IMR-90 (cell line): ENCODE measurements around the gene GIMAP7. TPM values are rescaled to one million over a fixed set of nuclear protein-coding genes. Genes with fewer than 3 reads are reported as not detected.

Experiments
- ATAC-seq: fragments of 200-7000 bp; cut with Tn5 transposase; 2 replicates; pipeline ENCODE4 v1.9.1; 2020; ENCODE audit warnings: low read depth, mild to moderate bottlenecking, moderate library complexity
- BruUV-seq: library from RNA; stranded (reverse); fragments of 400-500 nt; replicated peaks from 2 replicates; lab custom pipeline; 2021; lab: Mats Ljungman, UMichigan
- CTCF ChIA-PET: fragments of 300-600 bp; formaldehyde crosslinking; extraction: SDS; loops from one replicate; lab custom pipeline; 2021; ENCODE audit warnings: antibody characterized with exemption; lab: Yijun Ruan, JAX
- POLR2A ChIA-PET: fragments of 300-600 bp; sonication (Branson Sonifier 250); formaldehyde crosslinking; loops from one replicate; lab custom pipeline; 2022; ENCODE audit warnings: antibody characterized with exemption; ENCODE audit not compliant: unreplicated experiment; lab: Charles Lee
- DNase-seq: peaks from one replicate; pipeline ENCODE4 v3.0.0; 2013
- H2AFZ ChIP-seq: replicated peaks from 2 replicates; pipeline ENCODE3; 2013; ENCODE audit warnings: low read length, mild to moderate bottlenecking; ENCODE audit not compliant: poor library complexity
- H2AK5ac ChIP-seq: 2 replicates; pipeline ENCODE4 v1.6.1; 2013; ENCODE audit warnings: low read depth, low read length, inconsistent platforms
- H2AK9ac ChIP-seq: replicated peaks from 2 replicates; pipeline ENCODE3; 2013; ENCODE audit warnings: mild to moderate bottlenecking, low read depth, low read length, moderate library complexity; ENCODE audit not compliant: poor library complexity
- H2BK120ac ChIP-seq: 2 replicates; pipeline ENCODE4 v1.6.1; 2013; ENCODE audit warnings: low read depth, low read length, inconsistent platforms
- H2BK15ac ChIP-seq: 3 replicates; pipeline ENCODE4 v1.6.1; 2013; ENCODE audit warnings: low read depth, low read length, inconsistent platforms
- H2BK20ac ChIP-seq: 2 replicates; pipeline ENCODE4 v1.6.1; 2013; ENCODE audit warnings: low read depth, mild to moderate bottlenecking, inconsistent platforms, low read length, moderate library complexity
- H2BK5ac ChIP-seq: 2 replicates; pipeline ENCODE4 v1.6.1; 2013; ENCODE audit warnings: mild to moderate bottlenecking, low read depth, low read length, inconsistent platforms; ENCODE audit not compliant: poor library complexity, severe bottlenecking
- H3K14ac ChIP-seq: replicated peaks from 2 replicates; pipeline ENCODE4 v1.6.1; 2013; ENCODE audit warnings: low read depth, low read length, inconsistent platforms
- H3K18ac ChIP-seq: 2 replicates; pipeline ENCODE4 v1.6.1; 2013; ENCODE audit warnings: low read depth, low read length, control low read depth
- H3K23ac ChIP-seq: 2 replicates; pipeline ENCODE4 v1.6.1; 2013; ENCODE audit warnings: low read depth, low read length, inconsistent platforms
- H3K27ac ChIP-seq: 2 replicates; pipeline ENCODE4 v1.5.1; 2013; ENCODE audit warnings: mild to moderate bottlenecking, control low read depth, low read length; ENCODE audit not compliant: insufficient read depth
- H3K27me3 ChIP-seq: 2 replicates; pipeline ENCODE4 v1.6.1; 2013; ENCODE audit warnings: low read length; ENCODE audit not compliant: control insufficient read depth, insufficient read depth
- H3K36me3 ChIP-seq: 2 replicates; pipeline ENCODE4 v1.6.1; 2013; ENCODE audit warnings: low read length, mixed read lengths; ENCODE audit not compliant: control insufficient read depth, insufficient read depth
- H3K4ac ChIP-seq: 2 replicates; pipeline ENCODE4 v1.6.1; 2013; ENCODE audit warnings: low read depth, low read length, inconsistent platforms
- H3K4me1 ChIP-seq: 2 replicates; pipeline ENCODE4 v1.6.1; 2013; ENCODE audit warnings: low read length, mixed read lengths; ENCODE audit not compliant: control insufficient read depth, insufficient read depth
- H3K4me2 ChIP-seq: 2 replicates; pipeline ENCODE4 v1.6.1; 2013; ENCODE audit warnings: low read depth, mild to moderate bottlenecking, control low read depth, low read length, moderate library complexity
- H3K4me3 ChIP-seq: 2 replicates; pipeline ENCODE4 v1.5.1; 2013; ENCODE audit warnings: low read depth, mild to moderate bottlenecking, control low read depth, low read length, moderate library complexity; ENCODE audit not compliant: insufficient read depth
- H3K56ac ChIP-seq: 2 replicates; pipeline ENCODE4 v1.6.1; 2013; ENCODE audit warnings: low read length, inconsistent platforms; ENCODE audit not compliant: insufficient read depth; ENCODE audit errors: extremely low read depth
- H3K79me1 ChIP-seq, 2 experiments: 2 replicates each; pipeline ENCODE4 v1.6.1; 2013; ENCODE audit warnings: low read length in 2 of 2, inconsistent platforms in 1 of 2, low read depth in 1 of 2
- H3K9ac ChIP-seq: 2 replicates; pipeline ENCODE4 v1.6.1; 2013; ENCODE audit warnings: low read depth, low read length, control low read depth
- H3K9me1 ChIP-seq: 2 replicates; pipeline ENCODE4 v1.6.1; 2013; ENCODE audit warnings: low read length, inconsistent platforms; ENCODE audit not compliant: insufficient read depth
- H3K9me3 ChIP-seq: 2 replicates; pipeline ENCODE4 v1.6.1; 2013; ENCODE audit warnings: low read length; ENCODE audit not compliant: control insufficient read depth, insufficient read depth
- H4K20me1 ChIP-seq: 2 replicates; pipeline ENCODE4 v1.6.1; 2013; ENCODE audit warnings: low read length, inconsistent platforms; ENCODE audit not compliant: insufficient read depth
- H4K5ac ChIP-seq: 2 replicates; pipeline ENCODE4 v1.6.1; 2013; ENCODE audit warnings: mild to moderate bottlenecking, low read depth, low read length, control low read depth
- H4K8ac ChIP-seq, 2 experiments: 2 replicates each; pipeline ENCODE4 v1.6.1; 2013; ENCODE audit warnings: low read depth in 2 of 2, low read length in 2 of 2, control low read depth in 1 of 2, inconsistent platforms in 1 of 2
- H4K91ac ChIP-seq: 2 replicates; pipeline ENCODE4 v1.6.1; 2013; ENCODE audit warnings: low read depth, low read length, inconsistent platforms; ENCODE audit not compliant: insufficient read depth
- CEBPB ChIP-seq: IDR thresholded peaks from 2 replicates; pipeline ENCODE4 v1.6.1; 2012; ENCODE audit warnings: low read depth, low read length, improper control_type of control experiment
- CHD1 ChIP-seq: IDR thresholded peaks from 2 replicates; pipeline ENCODE4 v1.6.1; 2012; ENCODE audit warnings: low read depth, low read length, improper control_type of control experiment
- CTCF ChIP-seq: conservative IDR thresholded peaks from 2 replicates; pipeline ENCODE4 v1.5.1; 2012; ENCODE audit warnings: mild to moderate bottlenecking, low read depth, low read length, improper control_type of control experiment
- MAFK ChIP-seq: IDR thresholded peaks from 2 replicates; pipeline ENCODE4 v1.6.1; 2012; ENCODE audit warnings: low read depth, low read length, improper control_type of control experiment
- NFE2L2 ChIP-seq: fragments of 150-350 bp; IDR thresholded peaks from 2 replicates; pipeline ENCODE4 v1.6.1; 2016; ENCODE audit warnings: low read depth, mild to moderate bottlenecking, low read length
- POLR2A ChIP-seq: IDR thresholded peaks from 2 replicates; pipeline ENCODE4 v1.6.1; 2012; ENCODE audit warnings: mild to moderate bottlenecking, low read depth, low read length
- RAD21 ChIP-seq: IDR thresholded peaks from 2 replicates; pipeline ENCODE4 v1.6.1; 2012; ENCODE audit warnings: low read length, improper control_type of control experiment
- RCOR1 ChIP-seq: IDR thresholded peaks from 2 replicates; pipeline ENCODE4 v1.6.1; 2012; ENCODE audit warnings: mild to moderate bottlenecking, low read length, improper control_type of control experiment; ENCODE audit not compliant: insufficient replicate concordance
- RFX5 ChIP-seq: IDR thresholded peaks from 2 replicates; pipeline ENCODE4 v1.8.0; 2012; ENCODE audit warnings: low read depth, mild to moderate bottlenecking, low read length, moderate library complexity
- SMC3 ChIP-seq: fragments of 150-350 bp; IDR thresholded peaks from 2 replicates; pipeline ENCODE4 v1.6.1; 2016; ENCODE audit warnings: low read depth, mild to moderate bottlenecking, antibody characterized with exemption, low read length, moderate library complexity
- WGBS, 2 experiments: methylation state at CpG; one replicate each; pipeline versions ENCODE4 v1.1.5 to v1.1.7; 2013; ENCODE audit warnings: missing lambda C conversion rate in 2 of 2; ENCODE audit not compliant: insufficient read length in 1 of 2; ENCODE audit errors: extremely low coverage in 2 of 2; 5-methylcytosine and 5-hydroxymethylcytosine counted together
- dilution Hi-C: fragments of 300-500 bp; cut with HindIII; formaldehyde crosslinking; loops from one replicate; pipeline ENCODE4 v1.14.3; 2018; ENCODE audit warnings: low sequenced_read_pairs; ENCODE audit not compliant: unreplicated experiment
- in situ Hi-C: fragments of 300-500 bp; cut with MboI; formaldehyde crosslinking; loops from 3 replicates; pipeline ENCODE4 v1.14.3; 2019; ENCODE audit warnings: low sequenced_read_pairs, inconsistent platforms, mixed read lengths
- intact Hi-C: fragments of 100-400 bp; cut with micrococcal nuclease; formaldehyde crosslinking; loops from 2 replicates; pipeline ENCODE4 v1.10.0; 2022
- polyA plus RNA-seq, 3 experiments: library from polyadenylated mRNA; depleted of rRNA; stranded (reverse); fragments of >200 nt; gene quantifications; 2 replicates each; pipeline ENCODE4 v1.2.3, GENCODE V29; 2012; ENCODE audit warnings: low replicate concordance in 1 of 3
- total RNA-seq: library from RNA; depleted of rRNA; stranded (reverse); fragments of >200 nt; gene quantifications from 2 replicates; pipeline ENCODE4 v1.2.3, GENCODE V29; 2012

GIMAP7 gene
- total and polyA plus RNA-seq, 2 of the 4 experiments (the other 2 are of a cell fraction), result not detected

- Histone ChIP-seq H3K4ac (no peak overlapping the region), H2AK5ac (no peak overlapping the region), H2BK15ac (no peak overlapping the region), H2AK9ac (no peak overlapping the region), H4K8ac (no peak overlapping the region), H4K5ac (no peak overlapping the region), H2AFZ (no peak overlapping the region), H2BK120ac (no peak overlapping the region), H3K56ac (no peak overlapping the region), H4K91ac (no peak overlapping the region), H3K9me3 (peaks cover 18% of the 10 kb centered on the region), H3K27ac (no peak overlapping the region), H3K79me1 (no peaks in the 10 kb centered on the region), H4K20me1 (no peaks in the 10 kb centered on the region), H3K14ac (no peak overlapping the region), H3K9me1 (no peaks in the 10 kb centered on the region), H2BK5ac (no peak overlapping the region), H2BK20ac (no peak overlapping the region), H3K18ac (no peak overlapping the region), H3K4me2 (no peak overlapping the region), H3K9ac (no peak overlapping the region), H3K4me1 (no peaks in the 10 kb centered on the region), H3K4me3 (no peak overlapping the region), H3K27me3 (no peaks in the 10 kb centered on the region), H3K23ac (no peak overlapping the region), H3K36me3 (no peaks in the 10 kb centered on the region)
- ChIA-PET CTCF (no interaction called here), POLR2A (no interaction called here)
- BruUV-seq, result no TSS peak
- no peak for ATAC-seq
- TF ChIP-seq CTCF (no peak), RFX5 (no peak), NFE2L2 (no peak), POLR2A (no peak), RAD21 (no peak), CHD1 (no peak), CEBPB (no peak), RCOR1 (no peak), SMC3 (no peak), MAFK (no peak)
- in situ Hi-C loops, result no loop called here
- no CpG with 5 or more reads among the region's 3 CpGs for whole genome bisulfite sequencing, 2 experiments
- DNase-seq, result no peak
- intact Hi-C loops, result no loop called here
- dilution Hi-C loops, result no loop called here
These were observed 49.9 kb downstream of the GIMAP7 start for GRCh38 chr7:150564566-150564965.
